ENCODE measurements around the gene UGT1A7. TPM values are rescaled to one million over a fixed set of nuclear protein-coding genes. Genes with fewer than 3 reads are reported as not detected.
"Not testable (repeated sequence)": the region's sequence is repeated elsewhere in the genome, so short reads cannot be mapped to it uniquely, and the experiment has no call there.

The UGT1A7 gene
- not detected in 2 replicates for polyA plus RNA-seq (2011; rRNA removed)
- polyA minus RNA-seq (2011; rRNA and poly(A)+ RNA removed) = not detected in 2 replicates

DNA sequence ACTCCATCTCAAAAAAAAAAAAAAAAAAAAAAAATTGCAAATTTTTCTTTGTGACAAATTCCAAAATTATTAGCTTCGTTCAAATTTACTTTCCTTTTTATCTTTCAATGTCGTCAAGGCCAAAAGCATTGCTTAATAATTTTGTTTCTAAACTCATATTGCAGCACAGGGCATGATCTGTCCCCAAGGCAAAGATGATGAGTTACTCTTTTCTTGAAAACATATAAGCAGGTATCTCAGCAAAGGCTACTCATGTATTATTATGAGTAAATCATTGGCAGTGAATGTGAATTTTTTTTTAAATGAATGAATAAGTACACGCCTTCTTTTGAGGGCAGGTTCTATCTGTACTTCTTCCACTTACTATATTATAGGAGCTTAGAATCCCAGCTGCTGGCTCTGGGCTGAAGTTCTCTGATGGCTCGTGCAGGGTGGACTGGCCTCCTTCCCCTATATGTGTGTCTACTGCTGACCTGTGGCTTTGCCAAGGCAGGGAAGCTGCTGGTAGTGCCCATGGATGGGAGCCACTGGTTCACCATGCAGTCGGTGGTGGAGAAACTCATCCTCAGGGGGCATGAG lies at the start of gene UGT1A7:
UGT1A7 (plus strand) TSS at position 381 of the 579 bp plus-strand sequence; CDS start at position 418, 37 bp downstream.
- no peaks in the 10 kb centered on the region for H3K27me3 ChIP-seq (ENCODE audit: control insufficient read depth, insufficient read depth, low read length)
- no peak for TF ChIP-seq CTCF (IDR thresholded peaks at IDR 0.05; ENCODE audit: insufficient read depth, low read depth, low read length)
- CTCF ChIA-PET = no interaction called here
- H3K36me3 ChIP-seq (ENCODE audit: control insufficient read depth, insufficient read depth, low read length) = no peaks in the 10 kb centered on the region
- no peak for DNase-seq (ENCODE audit: low read depth)
- no peak within 1 kb of the TSS for H3K4me3 ChIP-seq (ENCODE audit: low read depth, low read length)
- POLR2A ChIA-PET = no interaction called here

DNA sequence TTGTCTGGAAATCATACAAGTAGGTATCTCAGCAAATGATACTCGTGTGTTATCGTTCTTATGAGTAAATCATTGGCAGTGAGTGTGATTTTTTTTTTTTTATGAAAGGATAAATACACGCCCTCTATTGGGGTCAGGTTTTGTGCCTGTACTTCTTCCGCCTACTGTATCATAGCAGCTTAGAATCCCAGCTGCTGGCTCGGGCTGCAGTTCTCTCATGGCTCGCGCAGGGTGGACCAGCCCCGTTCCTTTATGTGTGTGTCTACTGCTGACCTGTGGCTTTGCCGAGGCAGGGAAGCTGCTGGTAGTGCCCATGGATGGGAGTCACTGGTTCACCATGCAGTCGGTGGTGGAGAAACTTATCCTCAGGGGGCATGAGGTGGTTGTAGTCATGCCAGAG lies 45.4 kb upstream of the UGT1A7 start, which contains the start of gene UGT1A10:
UGT1A10 (plus strand) TSS at position 143 of the 400 bp plus-strand sequence; CDS start at position 218, 75 bp downstream.
- CTCF ChIA-PET; H3K27me3 ChIP-seq (ENCODE audit: control insufficient read depth, insufficient read depth, low read length); H3K36me3 ChIP-seq (ENCODE audit: control insufficient read depth, insufficient read depth, low read length); H3K4me3 ChIP-seq (ENCODE audit: low read depth, low read length); POLR2A ChIA-PET; DNase-seq (ENCODE audit: low read depth): not testable (repeated sequence)

DNA sequence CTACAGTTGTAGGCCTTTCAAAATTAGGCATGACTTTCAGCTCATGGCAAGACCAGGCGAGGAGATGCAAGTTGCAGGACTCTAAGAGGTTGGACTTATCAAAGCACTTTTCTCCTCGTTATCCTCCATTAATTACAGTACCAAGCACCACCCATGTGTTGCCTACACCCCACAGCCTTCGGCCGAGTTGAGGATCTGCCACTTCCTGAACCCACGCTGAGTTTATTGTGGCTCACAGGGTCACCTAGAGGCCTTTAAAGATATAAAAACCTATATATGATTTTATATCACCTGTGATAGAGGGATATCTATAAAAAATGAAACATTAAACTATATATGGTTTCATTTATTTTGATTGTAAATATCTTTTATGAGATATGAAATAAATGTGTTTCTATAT lies 42.9 kb upstream of the UGT1A7 start:
- ChIA-PET CTCF (no interaction called here), POLR2A (no interaction called here)
- no peak for DNase-seq (ENCODE audit: low read depth)
- Histone ChIP-seq H3K36me3 (ENCODE audit: control insufficient read depth, insufficient read depth, low read length) (no peaks in the 10 kb centered on the region), H3K4me3 (ENCODE audit: low read depth, low read length) (no peak overlapping the region), H3K27me3 (ENCODE audit: control insufficient read depth, insufficient read depth, low read length) (no peaks in the 10 kb centered on the region)
- no peak for TF ChIP-seq CTCF (IDR thresholded peaks at IDR 0.05; ENCODE audit: insufficient read depth, low read depth, low read length)

GRCh38 chr2:233639860-233640259 lies 41.8 kb upstream of the UGT1A7 start:
- DNase-seq (ENCODE audit: low read depth) = no peak
- H3K27me3 ChIP-seq (ENCODE audit: control insufficient read depth, insufficient read depth, low read length) = no peaks in the 10 kb centered on the region
- POLR2A ChIA-PET = no interaction called here
- CTCF ChIA-PET = no interaction called here
- no peaks in the 10 kb centered on the region for H3K36me3 ChIP-seq (ENCODE audit: control insufficient read depth, insufficient read depth, low read length)
- H3K4me3 ChIP-seq (ENCODE audit: low read depth, low read length) = no peak overlapping the region
- no peak for TF ChIP-seq CTCF (IDR thresholded peaks at IDR 0.05; ENCODE audit: insufficient read depth, low read depth, low read length)

DNA sequence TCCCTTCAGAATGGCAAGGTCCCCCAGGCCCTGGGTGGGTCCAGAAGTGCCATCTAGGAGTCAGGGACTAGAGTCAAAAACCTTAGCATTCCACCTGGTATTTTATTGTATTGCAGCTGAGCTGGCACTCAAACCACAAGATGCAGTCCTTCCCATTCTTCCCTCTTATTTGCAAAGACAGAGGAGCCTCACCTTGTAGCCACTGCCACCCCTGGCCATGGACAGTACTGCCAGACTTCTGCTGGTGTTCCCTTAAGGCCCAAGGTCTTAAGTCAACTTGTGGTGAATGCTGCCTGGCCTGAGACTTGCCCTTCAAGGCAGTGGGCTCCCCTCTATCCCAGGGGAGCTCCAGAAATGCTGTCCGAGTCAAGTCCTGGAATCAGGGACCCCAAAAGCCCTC lies 38.6 kb upstream of the UGT1A7 start:
- Histone ChIP-seq H3K4me3 (ENCODE audit: low read depth, low read length) (no peak overlapping the region), H3K36me3 (ENCODE audit: control insufficient read depth, insufficient read depth, low read length) (no peaks in the 10 kb centered on the region), H3K27me3 (ENCODE audit: control insufficient read depth, insufficient read depth, low read length) (no peaks in the 10 kb centered on the region)
- ChIA-PET POLR2A (no interaction called here), CTCF (interaction anchor here (1.2 kb wide), 1 partner anchor 1134 kb away, joined by 3 read pairs; no protein-coding TSS in a partner anchor)
- no peak for DNase-seq (ENCODE audit: low read depth)
- TF ChIP-seq CTCF (IDR thresholded peaks at IDR 0.05; ENCODE audit: insufficient read depth, low read depth, low read length) = peak; percentile 28; the same call in 1 of the 2 replicates

DNA sequence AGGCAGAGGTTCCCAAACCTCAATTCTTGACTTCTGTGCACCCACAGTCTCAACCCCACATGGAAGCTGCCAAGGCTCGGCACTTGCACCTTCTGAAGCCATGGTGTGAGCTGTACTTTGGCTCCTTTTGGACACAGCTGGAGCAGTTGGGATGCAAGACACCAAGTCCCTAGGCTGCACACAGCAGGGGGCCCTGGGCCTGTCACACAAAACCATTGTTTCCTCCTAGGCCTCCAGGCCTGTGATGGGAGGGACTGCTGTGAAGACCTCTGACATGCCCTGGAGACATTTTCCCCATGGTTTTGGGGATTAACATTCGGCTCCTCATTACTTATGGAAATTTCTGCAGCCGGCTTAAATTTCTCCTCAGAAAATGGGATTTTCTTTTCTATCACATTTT lies 35.7 kb upstream of the UGT1A7 start:
- CTCF ChIA-PET; H3K27me3 ChIP-seq (ENCODE audit: control insufficient read depth, insufficient read depth, low read length); H3K4me3 ChIP-seq (ENCODE audit: low read depth, low read length); H3K36me3 ChIP-seq (ENCODE audit: control insufficient read depth, insufficient read depth, low read length); DNase-seq (ENCODE audit: low read depth); POLR2A ChIA-PET: not testable (repeated sequence)

All from BJ (cell line).